HG03460 (cell line): ENCODE measurements around the gene DXO.
A peak's percentile ranks its signal among the peaks of the same experiment; 100 is the strongest.
"Not testable (repeated sequence)": the region's sequence is repeated elsewhere in the genome, so short reads cannot be mapped to it uniquely, and the experiment has no call there.

Source experiments
- ATAC-seq: cut with Tn5 transposase; IDR thresholded peaks from one replicate; pipeline ENCODE4 v1.9.1; 2021; ENCODE audit not compliant: unreplicated experiment

DXO gene

GRCh38 chr6:31971993-31972708 lies at the start of gene DXO:
DXO (minus strand) TSS chr6:31972138; CDS start chr6:31971675, 463 bp downstream.
- peak; percentile 82 for ATAC-seq

GRCh38 chr6:32014547-32014946 lies 42.6 kb upstream of the DXO start, which contains the start of gene C4B:
C4B (plus strand) TSS chr6:32014795; CDS start chr6:32014846, 51 bp downstream.
- not testable (repeated sequence) for ATAC-seq

DNA sequence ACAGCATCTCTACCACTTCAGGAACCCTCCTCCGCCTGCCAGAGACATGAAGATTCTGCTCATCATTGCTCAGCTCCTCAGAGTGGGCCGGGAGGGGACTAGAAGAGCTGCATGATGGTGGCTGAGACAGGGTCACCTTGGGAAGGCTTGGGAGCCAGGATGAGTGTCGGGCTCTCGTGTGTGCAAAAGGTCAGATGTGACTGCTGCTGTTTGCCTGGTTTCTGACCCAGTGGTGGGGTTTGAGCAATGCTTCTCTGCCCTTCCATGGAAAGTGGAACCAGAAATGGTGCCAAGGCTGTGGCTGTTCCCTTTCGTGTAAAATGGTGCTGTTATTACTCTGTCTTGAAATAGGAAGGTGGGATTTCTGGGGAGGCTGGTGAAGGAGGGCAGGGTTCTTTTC lies 41.8 kb upstream of the DXO start:
- not testable (repeated sequence) for ATAC-seq

DNA sequence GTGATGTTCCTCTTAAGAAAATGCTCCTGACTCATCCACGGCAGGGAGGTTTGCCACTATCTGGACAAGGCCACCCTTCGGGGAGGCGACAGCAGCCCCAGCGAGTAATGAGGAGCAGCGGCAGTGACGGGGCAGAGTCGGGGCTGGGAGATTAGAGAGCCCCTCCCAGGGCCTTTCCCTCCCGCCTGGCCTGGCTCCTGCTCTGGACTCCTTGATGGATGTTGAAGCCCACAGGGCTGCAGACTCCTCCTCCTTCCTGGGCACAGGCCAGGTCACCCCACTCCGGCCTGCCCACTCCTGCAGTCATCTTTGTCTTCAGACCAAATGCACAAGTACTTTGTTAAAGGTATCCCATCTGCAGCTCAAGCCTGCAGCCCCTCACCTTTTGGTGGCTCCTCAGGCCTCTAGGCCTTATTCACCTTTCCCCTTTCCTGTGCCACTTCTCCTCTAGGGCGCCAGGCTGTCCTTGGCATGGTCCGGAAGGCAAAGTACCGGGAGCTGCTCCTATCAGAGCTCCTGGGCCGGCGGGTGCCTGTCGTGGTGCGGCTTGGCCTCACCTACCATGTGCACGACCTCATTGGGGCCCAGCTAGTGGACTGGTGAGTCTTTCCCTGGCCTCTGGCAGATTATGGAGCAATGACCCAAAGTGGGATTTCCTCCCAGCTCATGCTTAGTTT lies 41.1 kb upstream of the DXO start:
- not testable (repeated sequence) for ATAC-seq

DNA sequence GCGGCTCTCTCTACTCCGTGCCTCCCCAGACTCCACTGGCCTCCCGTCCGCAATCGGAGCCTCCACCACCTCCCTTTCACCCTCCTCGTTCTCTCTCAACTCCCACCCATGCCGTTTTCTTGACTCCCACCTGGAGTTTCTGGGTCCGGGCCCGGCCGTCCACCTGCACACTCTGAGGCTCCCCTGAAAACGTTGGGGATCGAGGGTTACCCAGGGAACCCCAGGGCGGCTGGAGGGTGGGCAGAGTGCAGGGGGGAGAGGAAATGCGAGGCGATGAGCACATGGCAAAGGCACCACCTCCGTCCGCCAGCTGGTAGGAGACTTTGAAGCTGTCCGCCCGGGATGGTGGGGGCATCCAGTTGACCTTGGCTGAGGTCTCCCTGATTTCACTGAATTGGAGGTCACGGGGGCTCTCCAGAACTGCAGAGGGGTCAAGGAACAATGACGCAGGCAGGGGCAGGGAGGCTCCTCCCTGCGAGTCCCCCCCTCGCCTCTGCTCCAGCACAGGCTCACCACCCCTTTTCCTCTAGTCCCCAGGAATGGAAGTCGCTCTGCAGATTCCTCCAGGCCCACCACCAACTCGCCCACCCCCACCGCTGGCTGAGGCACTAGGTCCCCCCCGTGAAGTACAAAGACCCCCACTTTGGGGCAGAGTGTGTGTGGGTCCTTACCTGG lies 39.1 kb upstream of the DXO start:
- not testable (repeated sequence) for ATAC-seq

GRCh38 chr6:32009537-32009936 lies 37.6 kb upstream of the DXO start:
- not testable (repeated sequence) for ATAC-seq

- ATAC-seq = not testable (repeated sequence)
Observed at GRCh38 chr6:32008616-32009015, 36.7 kb upstream of the DXO start.

DNA sequence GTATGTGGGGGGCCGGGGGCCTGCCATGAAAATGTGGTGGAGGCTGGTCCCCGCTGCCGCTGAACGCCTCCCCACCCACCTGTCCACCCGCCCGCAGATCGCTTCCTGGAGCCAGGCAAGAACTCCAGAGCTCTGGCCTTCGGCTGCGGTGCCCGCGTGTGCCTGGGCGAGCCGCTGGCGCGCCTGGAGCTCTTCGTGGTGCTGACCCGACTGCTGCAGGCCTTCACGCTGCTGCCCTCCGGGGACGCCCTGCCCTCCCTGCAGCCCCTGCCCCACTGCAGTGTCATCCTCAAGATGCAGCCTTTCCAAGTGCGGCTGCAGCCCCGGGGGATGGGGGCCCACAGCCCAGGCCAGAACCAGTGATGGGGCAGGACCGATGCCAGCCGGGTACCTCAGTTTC lies 36.1 kb upstream of the DXO start:
- ATAC-seq = not testable (repeated sequence)

DNA sequence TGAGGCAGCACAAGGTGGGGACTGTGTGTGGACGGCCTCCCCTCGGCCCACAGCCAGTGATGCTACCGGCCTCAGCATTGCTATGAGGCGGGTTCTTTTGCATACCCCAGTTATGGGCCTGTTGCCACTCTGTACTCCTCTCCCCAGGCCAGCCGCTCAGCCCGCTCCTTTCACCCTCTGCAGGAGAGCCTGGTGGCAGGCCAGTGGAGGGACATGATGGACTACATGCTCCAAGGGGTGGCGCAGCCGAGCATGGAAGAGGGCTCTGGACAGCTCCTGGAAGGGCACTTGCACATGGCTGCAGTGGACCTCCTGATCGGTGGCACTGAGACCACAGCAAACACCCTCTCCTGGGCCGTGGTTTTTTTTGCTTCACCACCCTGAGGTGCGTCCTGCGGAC lies 35.1 kb upstream of the DXO start:
- not testable (repeated sequence) for ATAC-seq

- ATAC-seq = not testable (repeated sequence)
Observed at GRCh38 chr6:32005991-32006529, 34.1 kb upstream of the DXO start.

GRCh38 chr6:32005538-32005880 lies 33.6 kb upstream of the DXO start:
- ATAC-seq = not testable (repeated sequence)

DNA sequence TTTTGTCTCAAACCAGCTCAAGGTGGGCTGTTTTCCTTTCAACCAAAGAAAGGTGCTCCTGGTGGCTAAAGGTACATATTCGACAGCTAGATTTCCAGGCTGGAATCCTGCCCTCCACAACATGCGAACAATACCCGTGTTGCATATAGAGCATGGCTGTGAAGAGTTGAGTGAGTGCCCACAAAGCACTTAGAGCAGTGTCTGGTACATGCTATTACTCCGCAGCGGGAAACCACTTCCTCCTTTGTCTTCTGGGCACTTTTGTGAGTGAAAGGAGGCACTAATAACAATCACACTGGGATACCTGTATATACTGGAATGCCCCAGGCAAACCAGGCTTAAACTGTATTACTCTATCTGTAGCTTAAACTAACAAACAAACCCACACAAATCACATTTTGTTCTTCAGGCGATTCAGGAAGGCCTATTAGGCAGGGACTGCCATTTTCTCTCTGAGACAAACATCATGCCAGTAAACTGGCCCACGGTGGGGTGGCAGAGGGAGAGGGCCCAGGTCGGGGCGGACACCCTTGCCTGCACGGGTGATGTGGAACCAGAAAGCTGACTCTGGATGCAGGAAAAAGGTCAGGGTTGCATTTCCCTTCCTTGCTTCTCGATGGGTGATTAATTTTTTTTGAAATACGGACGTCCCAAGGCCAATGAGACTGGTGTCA lies 33.1 kb upstream of the DXO start:
- ATAC-seq = not testable (repeated sequence)

- not testable (repeated sequence) for ATAC-seq
Observed at GRCh38 chr6:32004393-32004792, 32.5 kb upstream of the DXO start.

DNA sequence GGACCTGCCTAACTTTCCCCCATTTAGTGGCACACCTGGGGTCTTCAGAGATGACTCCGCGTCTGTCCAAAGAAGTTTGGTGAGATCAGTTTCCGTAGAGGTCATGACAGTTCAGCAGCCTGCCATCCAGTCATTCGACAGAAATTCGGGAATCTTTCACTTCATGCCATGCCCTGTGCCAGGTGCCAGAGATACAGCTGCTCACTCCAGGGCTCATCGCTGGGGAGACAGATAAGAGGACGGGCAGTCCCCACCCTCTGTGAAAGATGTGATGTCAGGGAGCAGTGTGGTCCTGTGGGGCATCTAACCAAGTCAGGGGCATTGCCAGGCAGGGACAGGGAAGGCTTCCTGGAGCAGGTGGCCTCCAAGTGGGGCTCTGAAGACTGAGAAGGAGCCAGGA lies 31.4 kb upstream of the DXO start:
- ATAC-seq = not testable (repeated sequence)

GRCh38 chr6:32002546-32003268 lies 30.8 kb upstream of the DXO start:
- not testable (repeated sequence) for ATAC-seq

GRCh38 chr6:31996385-31996784 lies 24.4 kb upstream of the DXO start:
- ATAC-seq = not testable (repeated sequence)

DNA sequence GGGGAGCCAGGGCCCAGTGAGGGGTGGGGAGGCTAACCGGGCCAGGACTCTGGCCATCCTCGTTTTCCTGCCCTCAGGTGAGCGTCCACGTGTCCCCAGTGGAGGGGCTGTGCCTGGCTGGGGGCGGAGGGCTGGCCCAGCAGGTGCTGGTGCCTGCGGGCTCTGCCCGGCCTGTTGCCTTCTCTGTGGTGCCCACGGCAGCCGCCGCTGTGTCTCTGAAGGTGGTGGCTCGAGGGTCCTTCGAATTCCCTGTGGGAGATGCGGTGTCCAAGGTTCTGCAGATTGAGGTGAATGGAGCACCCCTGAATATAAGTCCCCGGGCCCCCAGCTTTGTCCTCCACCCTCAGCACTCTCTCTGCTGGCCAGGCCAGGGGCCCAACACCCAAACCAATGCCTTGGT lies 22.5 kb upstream of the DXO start:
- not testable (repeated sequence) for ATAC-seq

- not testable (repeated sequence) for ATAC-seq
Observed at GRCh38 chr6:31989363-31989762, 17.4 kb upstream of the DXO start.

- not testable (repeated sequence) for ATAC-seq
Observed at GRCh38 chr6:31981744-31982143, 9.8 kb upstream of the DXO start, which contains the start of gene C4A. C4A (plus strand) TSS chr6:31982057; CDS start chr6:31982108, 51 bp downstream.

GRCh38 chr6:31980998-31981397 lies 9.1 kb upstream of the DXO start:
- ATAC-seq = not testable (repeated sequence)
